CD4-positive, alpha-beta T cell (primary cell): ENCODE measurements around the gene DNAJC5G. TPM values are rescaled to one million over a fixed set of nuclear protein-coding genes. Genes with fewer than 3 reads are reported as not detected.

Source experiments
- ATAC-seq: fragments of 200-7000 bp; cut with Tn5 transposase; one replicate; pipeline ENCODE4 v1.10.0; 2022; ENCODE audit warnings: mild to moderate bottlenecking; ENCODE audit not compliant: poor library complexity
- CTCF ChIA-PET: fragments of 350-600 bp; sonication (Branson Sonifier 250); formaldehyde crosslinking; loops from one replicate; lab custom pipeline; 2021; ENCODE audit warnings: antibody characterized with exemption, inconsistent platforms; lab: Charles Lee
- POLR2A ChIA-PET: fragments of 350-600 bp; sonication (Branson Sonifier 250); formaldehyde crosslinking; loops from one replicate; lab custom pipeline; 2021; ENCODE audit warnings: antibody characterized with exemption, inconsistent platforms; lab: Charles Lee
- DNase-seq, 14 experiments: peaks; one replicate each; pipeline ENCODE4 v3.0.0-alpha.2; 2013 to 2020; ENCODE audit warnings: mixed read lengths in 2 of 14
- H3K27ac ChIP-seq, 2 donors: one replicate each; pipeline versions ENCODE4 v1.5.1 to v1.7.0; 2013; ENCODE audit warnings: low read length in 2 of 2, low read depth in 1 of 2, mild to moderate bottlenecking in 1 of 2
- H3K27me3 ChIP-seq, 2 experiments: 1 replicate in 1 of 2; 2 replicates in 1 of 2; pipeline versions ENCODE4 v1.6.1 to v1.7.0; 2013; ENCODE audit warnings: low read length in 2 of 2, control low read depth in 1 of 2, mild to moderate bottlenecking in 1 of 2, moderate library complexity in 1 of 2; ENCODE audit not compliant: insufficient read depth in 2 of 2, control insufficient read depth in 1 of 2
- H3K36me3 ChIP-seq: one replicate; pipeline ENCODE4 v1.6.1; 2013; ENCODE audit warnings: low read length, control low read depth; ENCODE audit not compliant: insufficient read depth
- H3K4me1 ChIP-seq: one replicate; pipeline ENCODE4 v1.6.1; 2013; ENCODE audit warnings: low read length, control low read depth; ENCODE audit not compliant: insufficient read depth
- H3K4me3 ChIP-seq: one replicate; pipeline ENCODE4 v1.5.1; 2013; ENCODE audit warnings: mild to moderate bottlenecking, low read length, moderate library complexity
- H3K9me3 ChIP-seq, 2 experiments: 1 replicate in 1 of 2; 2 replicates in 1 of 2; pipeline versions ENCODE4 v1.6.1 to v1.7.0; 2013; ENCODE audit warnings: low read length in 2 of 2, mild to moderate bottlenecking in 2 of 2, control low read depth in 1 of 2, moderate library complexity in 1 of 2; ENCODE audit not compliant: control insufficient read depth in 1 of 2, insufficient read depth in 1 of 2
- H3K27ac Mint-ChIP-seq: one replicate; pipeline ENCODE4 v1.8.0; 2020; ENCODE audit warnings: mixed read lengths
- H3K27me3 Mint-ChIP-seq: one replicate; pipeline ENCODE4 v1.8.0; 2021; ENCODE audit warnings: mixed read lengths
- H3K36me3 Mint-ChIP-seq: one replicate; pipeline ENCODE4 v1.8.0; 2021; ENCODE audit warnings: low read depth, mixed read lengths
- H3K4me1 Mint-ChIP-seq: one replicate; pipeline ENCODE4 v1.8.0; 2021; ENCODE audit warnings: low read depth, mixed read lengths
- H3K4me3 Mint-ChIP-seq: one replicate; pipeline ENCODE4 v1.8.0; 2020; ENCODE audit warnings: mild to moderate bottlenecking, mixed read lengths
- H3K9me3 Mint-ChIP-seq: one replicate; pipeline ENCODE4 v1.8.0; 2020; ENCODE audit warnings: mixed read lengths
- CTCF ChIP-seq: fragments of 200-600 bp; IDR thresholded peaks from one replicate; pipeline ENCODE4 v1.8.0; 2022; ENCODE audit warnings: antibody characterized with exemption, mild to moderate bottlenecking
- intact Hi-C, 2 experiments: fragments of 100-400 bp; cut with DNase I in 1 of 2; cut with micrococcal nuclease in 1 of 2; formaldehyde crosslinking; loops; one replicate each; pipeline versions ENCODE4 v1.15.1 to v1.9.0; 2023 to 2025; cut with DNase I, micrococcal nuclease
- total RNA-seq, 174 experiments: library from RNA in 2 of 174; stranded (reverse) in 2 of 174; gene quantifications; one replicate each; pipeline ENCODE4 v1.2.3 and lab custom pipeline; 2021 to 2026

DNAJC5G gene
- total RNA-seq, 2 experiments from 2014 or later = not detected

- no peaks in the 10 kb centered on the region for H3K27me3 Mint-ChIP-seq
- H3K9me3 Mint-ChIP-seq = no peaks in the 10 kb centered on the region
- no peak for TF ChIP-seq CTCF
- H3K4me3 ChIP-seq = peak overlapping the region; percentile 86
- ChIA-PET CTCF (interaction anchor here (1.0 to 1.4 kb wide), 4 partner anchors 21 to 360 kb away, joined by 3 to 4 read pairs (median 4); partner anchors contain the start of gene SNX17), POLR2A (interaction anchor here (1.3 to 2.3 kb wide), 13 partner anchors 10 to 538 kb away, joined by 4 to 24 read pairs (median 8); partner anchors contain the start of genes AGBL5, CCDC121, CENPA and GPN1)
- H3K27ac ChIP-seq = peak overlapping the region; percentile 90 to 93
- intact Hi-C loops = loop anchor here (1.0 to 5.0 kb wide), 5 partner anchors 33 to 259 kb away; partner anchors contain the start of genes GTF3C2 (in 2 of the 2), ATRAID (in 1 of the 2), NRBP1 (in 1 of the 2) and SLC5A6 (in 1 of the 2)
- H3K9me3 ChIP-seq = no peaks in the 10 kb centered on the region
- H3K36me3 ChIP-seq = peaks cover 24% of the 10 kb centered on the region
- no peak for DNase-seq
- H3K27ac Mint-ChIP-seq = peak overlapping the region; percentile 98
- peaks cover 57% of the 10 kb centered on the region for H3K36me3 Mint-ChIP-seq
- peaks cover 31% of the 10 kb centered on the region for H3K4me1 Mint-ChIP-seq
- H3K27me3 ChIP-seq = no peaks in the 10 kb centered on the region
- ATAC-seq = no peak
- H3K4me1 ChIP-seq = peaks cover 25% of the 10 kb centered on the region
- H3K4me3 Mint-ChIP-seq = peak overlapping the region; percentile 100
These were observed 48.5 kb downstream of the DNAJC5G start for GRCh38 chr2:27323596-27324285.

DNA sequence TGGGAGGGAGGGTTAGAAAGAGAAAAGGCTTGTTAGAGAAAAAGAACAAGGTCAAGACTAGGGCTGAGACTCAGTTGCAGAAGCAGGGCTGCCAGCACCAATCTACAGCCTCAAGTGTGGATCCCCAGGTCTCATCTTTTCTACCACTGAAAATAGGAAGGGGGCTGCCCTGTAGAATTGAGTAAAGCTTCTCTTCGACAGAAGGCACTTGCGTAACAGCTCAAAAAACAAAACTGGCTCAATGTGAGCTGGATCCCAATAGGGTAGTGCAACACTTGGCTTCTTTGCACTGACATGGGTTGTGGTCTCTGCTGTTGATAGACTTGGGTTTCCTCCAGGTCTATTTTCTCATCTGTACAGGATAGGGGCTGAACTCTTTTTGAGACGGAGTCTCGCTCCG lies 49.5 kb downstream of the DNAJC5G start:
- no peaks in the 10 kb centered on the region for H3K9me3 ChIP-seq
- H3K27me3 ChIP-seq = no peaks in the 10 kb centered on the region
- H3K4me3 ChIP-seq = no peak overlapping the region
- Mint-ChIP-seq H3K9me3 (no peaks in the 10 kb centered on the region), H3K4me3 (peak overlapping the region; percentile 60), H3K4me1 (peaks cover 31% of the 10 kb centered on the region), H3K27ac (peak overlapping the region; percentile 98), H3K27me3 (no peaks in the 10 kb centered on the region), H3K36me3 (peaks cover 66% of the 10 kb centered on the region)
- H3K27ac ChIP-seq = no peak overlapping the region
- no peak for DNase-seq
- CTCF ChIA-PET = interaction anchor here (1.0 kb wide), 1 partner anchor 22 kb away, joined by 3 read pairs; no protein-coding TSS in a partner anchor
- POLR2A ChIA-PET = interaction anchor here (1.8 kb wide), 1 partner anchor 19 kb away, joined by 8 read pairs; no protein-coding TSS in a partner anchor
- intact Hi-C loops = loop anchor here in 1 of 2 experiments (5.0 kb wide), 3 partner anchors 103 to 258 kb away; partner anchors contain the start of genes ATRAID, NRBP1, SLC5A6 and ZNF512
- peaks cover 33% of the 10 kb centered on the region for H3K36me3 ChIP-seq
- H3K4me1 ChIP-seq = peaks cover 25% of the 10 kb centered on the region
- no peak for TF ChIP-seq CTCF
- ATAC-seq = no peak

Other genes with a start within 250 kb of the DNAJC5G start
- gene TMEM214, start 242.5 kb upstream of the DNAJC5G start, total RNA-seq = 10 to 100 TPM; 22.0 to 24.6 TPM
- gene AGBL5, start 223.8 kb upstream of the DNAJC5G start, total RNA-seq = 10 to 100 TPM; 10.8 to 11.6 TPM
- gene OST4, start 203.8 kb upstream of the DNAJC5G start, total RNA-seq = 100 to 1,000 TPM; 232 to 254 TPM
- under 1 TPM; 0.14 to 0.25 TPM for gene EMILIN1, start 196.8 kb upstream of the DNAJC5G start, total RNA-seq
- 1 to 10 TPM; 4.7 TPM for gene KHK, start 188.7 kb upstream of the DNAJC5G start, total RNA-seq
- gene CGREF1, start 156.3 kb upstream of the DNAJC5G start, total RNA-seq = not detected
- 1 to 10 TPM; 1.0 to 1.3 TPM for gene ABHD1, start 151.6 kb upstream of the DNAJC5G start, total RNA-seq
- 10 to 100 TPM; 12.3 to 12.6 TPM for gene PREB, start 140.8 kb upstream of the DNAJC5G start, total RNA-seq
- not detected for gene PRR30, start 136.0 kb upstream of the DNAJC5G start, total RNA-seq
- not detected for gene TCF23, start 126.4 kb upstream of the DNAJC5G start, total RNA-seq
- gene ATRAID, start 63.4 kb upstream of the DNAJC5G start, total RNA-seq = 10 to 100 TPM; 79.1 to 82.5 TPM
- gene SLC5A6, start 63.2 kb upstream of the DNAJC5G start, total RNA-seq = 100 to 1,000 TPM; 196 to 207 TPM
- gene CAD, start 58.1 kb upstream of the DNAJC5G start, total RNA-seq = 10 to 100 TPM; 20.0 to 20.3 TPM
- not detected for gene SLC30A3, start 12.4 kb upstream of the DNAJC5G start, total RNA-seq
- gene TRIM54, start 7.0 kb downstream of the DNAJC5G start, total RNA-seq = not detected
- 1 to 10 TPM; 1.8 to 2.3 TPM for gene UCN, start 33.0 kb downstream of the DNAJC5G start, total RNA-seq
- gene MPV17, start 47.7 kb downstream of the DNAJC5G start, total RNA-seq = 10 to 100 TPM; 29.3 to 31.0 TPM
- 10 to 100 TPM; 54.6 to 56.8 TPM for gene GTF3C2, start 81.3 kb downstream of the DNAJC5G start, total RNA-seq
- gene EIF2B4, start 94.9 kb downstream of the DNAJC5G start, total RNA-seq = 10 to 100 TPM; 33.2 to 34.0 TPM
- 10 to 100 TPM; 66.3 to 67.9 TPM for gene SNX17, start 95.2 kb downstream of the DNAJC5G start, total RNA-seq
- 10 to 100 TPM; 22.8 to 22.9 TPM for gene ZNF513, start 105.3 kb downstream of the DNAJC5G start, total RNA-seq
- gene PPM1G, start 134.2 kb downstream of the DNAJC5G start, total RNA-seq = 10 to 100 TPM; 30.4 to 31.2 TPM
- gene NRBP1, start 153.2 kb downstream of the DNAJC5G start, total RNA-seq = 100 to 1,000 TPM; 169 to 181 TPM
- gene KRTCAP3, start 166.9 kb downstream of the DNAJC5G start, total RNA-seq = 10 to 100 TPM; 11.5 to 12.8 TPM
- gene IFT172, start 214.3 kb downstream of the DNAJC5G start, total RNA-seq = 10 to 100 TPM; 13.3 to 14.4 TPM
- gene FNDC4, start 219.8 kb downstream of the DNAJC5G start, total RNA-seq = not detected
- not detected for gene GCKR, start 221.4 kb downstream of the DNAJC5G start, total RNA-seq